Amniotic epithelial cell (primary cell): ENCODE results near the gene MRPL48.

ENCODE experiments used
- DNase-seq: peaks from one replicate; pipeline ENCODE4 v3.0.0-alpha.2; 2010; ENCODE audit warnings: low read depth

MRPL48 gene

DNA sequence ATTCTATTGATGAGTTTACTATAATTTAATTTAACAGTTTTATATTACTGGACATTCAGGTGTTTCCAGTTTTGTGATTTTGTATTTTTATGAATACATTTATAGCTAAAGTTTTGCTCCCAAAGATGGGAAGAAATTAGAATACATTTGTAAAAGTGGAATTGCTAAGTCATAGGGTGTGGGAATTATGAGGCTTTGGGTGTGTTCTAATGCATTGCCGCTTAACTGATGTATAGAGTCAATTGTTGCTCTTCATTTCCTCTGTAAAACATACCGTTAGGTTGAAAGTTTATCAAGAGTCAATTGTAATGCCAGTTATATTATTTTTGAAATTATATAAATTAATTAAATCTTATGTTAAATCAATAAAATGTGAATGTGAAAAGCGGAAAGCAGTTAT, 105.4 kb downstream of the MRPL48 start:
- no peak for DNase-seq

DNA sequence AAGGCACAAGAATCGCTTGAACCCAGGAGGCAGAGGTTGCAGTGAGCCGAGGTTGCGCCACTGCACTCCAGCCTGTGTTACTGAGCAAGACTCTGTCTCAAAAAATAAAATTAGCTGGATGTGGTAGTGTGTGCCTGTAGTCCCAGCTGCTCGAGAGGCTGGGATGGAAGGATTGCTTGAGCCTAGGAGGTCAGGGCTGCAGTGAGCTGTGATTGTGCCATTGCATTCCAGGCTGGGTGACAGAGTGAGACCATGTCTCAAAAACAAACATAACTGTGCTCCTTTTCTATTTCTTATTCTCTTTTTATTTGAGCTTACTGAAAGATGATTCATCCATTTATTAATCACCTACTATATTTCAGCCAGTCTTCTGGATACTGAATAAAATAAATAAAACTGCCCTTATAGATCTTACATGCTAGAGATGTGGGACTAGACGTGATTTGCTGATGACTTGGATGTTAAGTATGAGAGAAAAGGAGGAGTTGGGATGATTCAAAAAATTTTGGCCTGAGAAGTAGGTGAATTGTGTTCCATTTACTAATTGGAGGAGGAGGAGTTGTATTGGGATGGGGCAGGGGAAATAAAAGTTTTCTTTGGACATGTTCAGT, 107.2 kb downstream of the MRPL48 start:
- DNase-seq = no peak

DNA sequence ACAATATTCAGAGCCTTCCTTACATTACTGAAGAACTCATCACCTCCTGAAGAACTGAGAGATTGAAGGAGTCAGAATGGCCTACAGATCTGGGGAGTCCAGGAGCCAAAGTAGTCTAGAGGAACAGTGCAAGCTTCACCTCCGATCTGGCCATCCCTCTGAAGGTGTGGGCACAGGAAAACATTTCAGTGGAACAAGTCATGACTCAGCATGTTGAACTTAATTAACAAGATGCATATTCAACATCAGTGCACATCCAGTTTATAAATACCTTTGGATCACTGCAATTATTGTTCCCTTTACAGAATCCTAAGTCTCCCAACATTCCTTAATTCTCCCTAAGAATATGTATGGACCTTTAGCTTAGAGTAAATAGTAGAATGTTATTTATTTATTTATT, 114.6 kb downstream of the MRPL48 start:
- DNase-seq = no peak

- peak; percentile 67 for DNase-seq
These were observed 119.5 kb downstream of the MRPL48 start for GRCh38 chr11:73907191-73907590.

DNA sequence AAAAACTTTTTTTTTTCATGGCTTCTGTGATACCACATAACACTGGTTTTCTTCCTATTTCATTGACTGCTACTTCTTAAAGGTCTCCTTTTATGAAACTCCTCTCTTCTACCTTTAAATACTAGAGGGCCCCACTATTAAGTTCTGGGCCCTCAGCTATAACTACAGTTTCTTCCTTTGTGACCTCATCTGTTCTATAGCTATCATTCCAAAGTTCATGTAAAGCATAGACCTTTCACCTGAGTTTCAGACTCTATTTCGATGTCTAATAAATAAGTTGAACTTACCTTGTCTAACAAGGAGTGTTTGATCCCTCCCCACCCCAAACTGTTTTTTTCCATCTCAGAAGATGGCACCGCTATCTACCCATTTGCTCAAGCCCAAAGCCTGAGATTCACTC, 124.4 kb downstream of the MRPL48 start:
- DNase-seq = no peak

- no peak for DNase-seq
These were observed 125.8 kb downstream of the MRPL48 start for GRCh38 chr11:73913472-73913871.

DNA sequence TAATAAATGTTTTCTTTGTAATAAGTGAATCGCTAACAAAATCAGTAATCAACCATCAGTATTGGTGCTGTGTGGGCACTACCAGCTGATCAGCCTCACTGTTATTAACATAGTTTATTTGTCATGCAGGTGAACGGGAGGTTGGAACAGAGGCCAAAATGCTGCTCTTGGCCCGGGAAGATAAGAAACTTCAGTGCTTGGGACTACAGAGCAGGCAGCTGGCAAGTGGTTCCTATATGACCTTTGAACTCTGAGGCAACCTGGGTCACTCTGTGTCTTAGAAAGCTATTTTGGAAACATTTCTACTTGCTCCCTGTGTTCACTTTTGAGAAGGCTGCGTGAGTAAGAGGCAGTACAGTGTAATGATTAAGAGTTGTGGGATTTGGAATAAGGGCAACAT, 126.6 kb downstream of the MRPL48 start:
- DNase-seq = no peak
